Measurements from ENCODE around the gene PLSCR3.

GRCh38 chr17:7435676-7436555, 41.6 kb upstream of the PLSCR3 start:
- no peak for TF ChIP-seq POLR2AphosphoS5 (IDR thresholded peaks at IDR 0.05; ENCODE audit: insufficient read depth, low read depth, low read length)
- peak; percentile 10 to 35 for TF ChIP-seq CTCF (IDR thresholded peaks at IDR 0.05; ENCODE audit: extremely low read depth in 1 of 2, insufficient read depth in 1 of 2, low read depth in 1 of 2, low read length in 2 of 2)
- peak; percentile 13 for TF ChIP-seq MAX (IDR thresholded peaks at IDR 0.05; ENCODE audit: insufficient read depth, insufficient read length)

Measured in endothelial cell of umbilical vein (primary cell).